Measurements from ENCODE around the gene SMARCC2.

SMARCC2 gene

DNA sequence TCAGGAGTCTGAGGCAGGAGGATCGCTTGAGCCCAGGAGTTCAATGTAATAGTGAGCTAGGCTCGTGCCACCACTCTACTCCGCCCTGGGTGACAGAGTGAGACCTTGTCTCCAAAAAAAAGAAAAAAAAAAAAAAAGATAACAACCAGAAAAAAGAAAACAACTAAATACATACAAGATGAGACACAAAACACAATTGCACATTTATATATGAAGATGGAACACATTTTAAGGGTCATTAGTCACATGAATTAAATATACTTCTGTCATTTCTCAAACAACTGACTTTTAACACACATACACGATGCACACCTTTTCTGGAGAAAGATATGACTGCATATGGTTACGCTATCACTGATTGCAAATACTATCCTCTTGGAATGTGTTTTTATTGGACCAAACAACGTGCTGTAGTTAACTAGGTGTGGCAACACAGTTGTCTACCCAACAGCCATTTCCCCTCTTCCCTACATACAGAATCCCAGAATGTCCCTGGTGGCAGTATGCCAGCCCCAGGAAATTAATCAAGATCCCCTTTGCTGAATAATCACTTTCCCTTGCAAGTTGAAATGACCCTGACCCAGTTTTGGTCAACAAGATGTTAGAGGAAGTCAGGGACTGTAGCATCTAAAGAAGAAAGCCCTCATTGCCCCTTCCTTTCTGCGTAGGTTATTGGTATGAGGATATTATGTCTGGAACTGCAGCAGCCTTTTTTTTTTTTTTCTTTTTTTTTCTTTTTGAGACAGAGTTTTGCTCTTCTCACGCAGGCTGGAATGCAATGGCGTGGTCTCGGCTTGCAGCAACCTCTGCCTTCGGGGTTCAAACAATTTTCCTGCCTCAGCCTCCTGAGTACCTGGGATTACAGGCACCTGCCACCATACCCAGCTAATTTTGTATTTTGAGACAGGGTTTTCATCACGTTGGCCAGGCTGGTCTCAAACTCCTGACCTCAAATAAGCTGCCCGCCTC lies 42.5 kb downstream of the SMARCC2 start:
- no peak for DNase-seq

GRCh38 chr12:56145217-56145616 lies 44.1 kb downstream of the SMARCC2 start:
- no peak for DNase-seq

DNA sequence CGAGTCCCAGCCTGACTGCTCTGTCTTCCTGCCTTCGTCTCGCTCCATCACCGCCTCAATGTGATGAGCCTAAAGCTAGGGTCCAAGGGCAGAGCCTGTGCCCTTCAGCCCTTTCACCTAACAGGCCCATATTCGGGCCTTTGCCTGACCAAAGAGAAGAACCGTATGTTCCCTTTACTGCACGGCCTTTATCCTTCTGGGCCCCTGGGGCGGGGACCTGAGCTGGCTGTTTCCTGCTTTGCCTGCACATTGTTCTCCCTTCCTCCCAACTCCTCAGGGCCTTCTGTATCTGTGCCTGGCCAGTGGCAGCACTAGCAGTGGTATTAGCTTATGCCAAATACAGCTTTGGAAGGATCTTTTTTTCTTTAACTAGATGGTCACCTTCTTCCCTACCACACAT lies 45.4 kb downstream of the SMARCC2 start:
- no peak for DNase-seq

GRCh38 chr12:56143217-56143616 lies 46.1 kb downstream of the SMARCC2 start:
- DNase-seq = no peak

GRCh38 chr12:56141946-56142784 lies 47.1 kb downstream of the SMARCC2 start:
- no peak for DNase-seq

DNA sequence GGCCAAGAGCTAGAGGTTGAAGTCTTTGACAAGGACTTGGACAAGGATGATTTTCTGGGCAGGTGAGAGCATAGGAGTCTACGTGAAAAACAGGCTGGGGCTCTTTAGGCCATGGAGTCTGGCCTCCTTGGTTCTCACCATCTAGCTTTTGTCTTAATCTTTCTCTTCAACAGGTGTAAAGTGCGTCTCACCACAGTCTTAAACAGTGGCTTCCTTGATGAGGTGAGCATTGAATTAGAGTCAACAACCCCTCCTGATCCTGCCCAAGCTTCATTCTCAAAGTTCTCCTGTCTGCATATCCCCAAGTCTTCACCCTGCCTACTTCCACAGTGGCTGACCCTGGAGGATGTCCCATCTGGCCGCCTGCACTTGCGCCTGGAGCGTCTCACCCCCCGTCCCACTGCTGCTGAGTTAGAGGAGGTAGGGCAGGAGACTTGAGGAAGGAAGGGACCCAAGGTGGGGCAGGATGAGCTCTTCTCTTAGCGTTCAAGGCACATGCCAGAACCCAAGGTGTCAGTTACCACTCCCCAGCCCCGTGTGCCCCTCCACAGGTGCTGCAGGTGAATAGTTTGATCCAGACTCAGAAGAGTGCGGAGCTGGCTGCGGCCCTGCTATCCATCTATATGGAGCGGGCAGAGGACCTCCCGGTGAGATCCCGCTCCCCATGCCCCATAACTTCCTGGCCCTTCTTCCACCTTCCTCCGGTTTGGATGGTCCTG lies 51.3 kb downstream of the SMARCC2 start:
- DNase-seq = no peak

GRCh38 chr12:56134897-56135296 lies 54.4 kb downstream of the SMARCC2 start:
- DNase-seq = no peak

- no peak for DNase-seq
Measured at GRCh38 chr12:56130876-56131275, 58.4 kb downstream of the SMARCC2 start.

- DNase-seq = no peak
Measured at GRCh38 chr12:56129942-56130495, 59.3 kb downstream of the SMARCC2 start.

DNA sequence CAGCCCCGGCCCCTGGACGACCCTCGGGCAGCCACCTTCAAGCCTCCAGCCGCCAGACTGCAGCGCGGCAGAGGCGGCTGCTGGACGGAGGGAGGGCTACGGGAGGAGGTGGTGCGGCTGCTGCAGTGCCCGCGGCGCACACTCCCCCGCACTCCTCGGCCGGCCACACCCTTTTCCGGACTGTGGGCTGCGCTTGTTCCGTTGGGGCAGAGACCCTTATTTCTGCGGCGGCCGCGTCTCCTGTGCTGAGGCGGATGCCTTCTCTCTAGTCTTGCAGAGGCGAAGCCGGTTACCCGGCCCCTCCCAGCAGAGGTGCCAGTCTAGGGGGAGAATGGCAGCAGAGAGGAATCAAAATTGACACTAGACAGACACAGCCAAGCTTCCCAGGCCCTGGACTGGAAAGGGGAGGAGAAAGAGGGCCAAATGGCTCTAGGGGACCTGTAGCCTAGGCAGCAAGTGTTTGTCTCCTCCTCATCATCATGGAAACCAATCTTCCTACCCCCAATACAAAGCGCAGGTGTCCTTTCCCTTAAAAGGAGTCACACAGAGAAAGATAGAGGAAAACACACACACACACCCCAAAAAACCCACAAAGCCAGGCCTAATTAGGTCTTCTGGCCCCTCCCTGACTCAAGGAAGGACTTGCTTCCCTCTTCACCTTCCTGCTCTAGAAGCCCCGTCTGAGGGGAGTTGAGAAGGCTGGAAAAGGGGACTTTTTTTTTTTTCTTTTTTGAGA lies 59.9 kb downstream of the SMARCC2 start:
- peak; percentile 89 for DNase-seq

DNA sequence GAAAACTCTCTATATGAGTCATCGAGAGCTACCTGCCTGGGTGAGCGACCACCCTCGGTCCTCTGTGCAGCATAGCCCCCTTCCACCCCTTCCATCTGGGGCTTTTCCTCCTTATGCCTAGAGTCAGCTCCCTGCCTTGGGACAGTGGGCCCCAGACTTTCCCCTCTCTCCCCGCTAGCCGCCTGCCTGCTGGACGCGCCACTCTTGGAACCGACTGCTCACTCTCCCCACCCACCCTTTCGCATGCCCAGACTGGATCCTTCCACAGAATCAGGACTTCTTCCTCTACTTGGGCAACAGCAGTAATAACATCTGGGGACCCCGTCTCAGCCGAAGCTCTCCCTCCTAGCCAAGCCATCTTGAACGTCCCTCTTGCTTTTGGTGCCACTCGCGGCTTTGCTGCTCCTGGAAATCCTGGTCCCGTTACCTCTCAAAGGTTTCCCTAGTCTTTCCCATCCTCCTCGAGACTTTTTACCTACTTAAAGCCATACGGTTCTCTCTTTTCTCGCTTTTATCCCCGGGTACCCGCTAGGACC lies 60.5 kb downstream of the SMARCC2 start:
- peak; percentile 57 for DNase-seq

GRCh38 chr12:56127888-56128669 lies 61.2 kb downstream of the SMARCC2 start, which contains the start of gene ESYT1:
Gene ESYT1, plus strand, starts transcription at chr12:56128267. Its CDS starts 53 bp downstream, at chr12:56128320.
- peak; percentile 100 for DNase-seq

DNA sequence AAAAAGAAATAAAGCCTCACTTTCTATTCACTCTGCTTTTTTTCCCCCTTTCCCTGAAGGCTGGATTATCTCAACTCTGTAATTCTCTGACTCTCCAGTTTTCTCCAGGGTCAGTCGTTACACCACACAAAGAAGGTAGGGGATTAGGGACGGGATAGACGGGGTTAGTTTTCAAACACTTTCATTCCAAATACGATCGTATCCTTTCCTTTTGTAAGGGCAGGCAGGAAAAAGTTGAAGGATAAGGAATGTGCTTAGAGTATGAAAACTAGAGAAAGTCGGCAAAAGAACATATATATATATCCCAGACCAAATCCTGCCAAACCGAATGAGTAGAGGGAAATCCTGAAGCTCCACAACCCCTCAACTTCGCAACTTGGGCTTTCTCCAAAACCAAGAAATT lies 61.8 kb downstream of the SMARCC2 start:
- no peak for DNase-seq

DNA sequence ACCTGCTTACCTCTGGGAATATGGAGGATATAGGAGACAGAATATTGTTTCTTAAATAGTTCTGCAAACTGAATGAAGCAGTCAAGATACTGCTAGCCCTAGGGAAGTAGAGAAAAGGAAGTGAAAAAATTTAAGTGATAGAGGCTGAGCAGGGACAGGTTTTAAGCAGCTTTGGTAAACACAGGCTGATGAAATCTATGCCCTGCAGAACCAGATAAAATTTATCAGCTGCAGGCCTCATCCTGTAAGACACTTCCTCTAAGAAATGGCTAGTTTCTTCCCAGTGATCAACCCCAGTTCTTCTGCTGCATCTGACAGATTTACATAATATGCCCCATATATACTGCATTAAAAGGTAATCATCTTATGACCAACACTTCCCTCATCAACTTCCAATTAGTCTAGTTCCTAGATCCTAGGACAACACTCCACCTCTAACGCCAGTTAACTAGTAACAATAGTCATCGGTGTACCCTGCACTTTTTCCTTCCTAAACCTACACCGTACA lies 62.5 kb downstream of the SMARCC2 start:
- DNase-seq = peak; percentile 85

DNA sequence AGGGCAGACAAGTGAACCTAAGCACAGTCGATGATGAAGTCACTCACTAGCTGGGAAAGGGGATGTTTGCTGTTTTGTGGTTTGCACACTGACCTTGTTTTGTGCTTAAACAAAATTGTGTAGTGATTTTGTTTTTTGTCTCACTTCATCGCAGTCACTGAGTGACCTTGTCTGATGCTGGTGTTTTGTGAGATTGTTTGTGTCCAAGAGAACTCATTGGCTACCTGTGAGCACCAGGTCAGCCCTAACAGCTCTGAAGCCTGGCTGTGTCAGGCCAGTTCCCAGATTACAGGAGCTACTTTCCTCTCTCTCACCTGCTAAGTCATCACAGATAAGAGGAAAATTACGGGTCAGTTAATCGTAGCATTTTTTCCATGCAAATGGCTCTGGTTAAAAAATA lies 65.2 kb downstream of the SMARCC2 start:
- DNase-seq = no peak

DNA sequence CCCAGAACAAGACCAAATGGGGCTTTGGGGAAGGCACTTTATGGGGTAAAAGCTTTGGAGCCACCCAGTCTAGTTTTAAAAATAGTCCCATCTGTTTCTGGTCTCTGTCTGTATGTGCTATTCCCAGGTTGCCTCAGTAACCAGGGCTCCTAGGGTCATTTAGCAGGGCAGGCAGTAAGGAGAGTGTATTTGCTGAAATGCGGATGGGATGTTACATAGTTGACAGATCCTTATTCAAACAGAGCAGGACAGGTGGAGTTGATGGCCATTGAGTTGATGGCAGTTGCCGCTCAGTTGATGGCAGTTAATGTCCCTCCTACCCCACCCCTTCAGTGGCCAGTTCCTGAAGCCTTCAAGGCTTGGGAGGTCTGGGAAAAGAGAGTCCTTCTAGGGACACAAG lies 66.6 kb downstream of the SMARCC2 start:
- no peak for DNase-seq

DNA sequence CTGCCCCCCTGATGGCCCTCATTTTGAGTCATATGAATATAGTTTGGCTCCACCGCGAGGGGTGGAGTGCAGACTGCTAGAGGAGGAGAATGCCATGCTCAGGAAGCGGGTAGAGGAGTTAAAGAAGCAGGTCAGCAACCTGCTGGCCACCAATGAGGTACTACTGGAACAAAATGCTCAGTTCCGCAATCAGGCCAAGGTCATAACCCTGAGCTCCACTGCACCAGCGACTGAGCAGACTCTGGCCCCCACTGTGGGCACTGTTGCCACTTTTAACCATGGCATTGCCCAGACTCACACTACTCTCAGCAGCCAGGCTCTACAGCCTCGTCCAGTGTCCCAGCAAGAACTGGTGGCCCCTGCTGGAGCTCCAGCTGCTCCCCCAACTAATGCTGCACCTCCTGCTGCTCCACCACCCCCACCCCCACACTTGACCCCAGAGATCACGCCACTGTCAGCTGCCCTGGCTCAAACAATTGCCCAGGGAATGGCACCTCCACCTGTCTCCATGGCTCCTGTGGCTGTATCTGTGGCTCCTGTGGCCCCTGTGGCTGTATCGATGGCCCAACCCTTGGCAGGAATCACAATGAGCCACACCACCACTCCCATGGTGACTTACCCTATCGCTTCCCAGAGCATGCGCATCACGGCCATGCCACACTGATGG lies 67.9 kb downstream of the SMARCC2 start:
- no peak for DNase-seq

- no peak for DNase-seq
Measured at GRCh38 chr12:56120158-56120846, 69.0 kb downstream of the SMARCC2 start.

GRCh38 chr12:56119361-56119796 lies 69.9 kb downstream of the SMARCC2 start:
- peak; percentile 95 for DNase-seq
